ENCODE data around the gene PPM1E.
"Not testable (repeated sequence)": the region's sequence is repeated elsewhere in the genome, so short reads cannot be mapped to it uniquely, and the experiment has no call there.

Gene PPM1E

DNA sequence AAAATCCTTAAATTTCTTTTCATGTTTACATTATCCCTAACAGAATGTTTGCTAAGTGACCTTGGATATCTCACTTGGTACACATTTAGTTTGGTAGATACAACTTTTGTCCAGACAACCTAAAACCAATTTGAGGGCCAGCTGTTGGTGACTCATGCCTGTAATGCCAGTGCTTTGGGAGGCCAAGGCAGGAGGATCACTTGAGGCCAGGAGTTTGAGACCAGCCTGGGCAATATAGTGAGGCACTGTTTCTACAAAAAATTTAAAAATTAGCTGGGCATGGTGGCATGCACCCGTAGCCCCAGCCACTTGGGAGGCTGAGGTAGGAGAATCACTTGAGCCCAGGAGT is 202.0 kb downstream of the PPM1E start:
- not testable (repeated sequence) for DNase-seq

DNA sequence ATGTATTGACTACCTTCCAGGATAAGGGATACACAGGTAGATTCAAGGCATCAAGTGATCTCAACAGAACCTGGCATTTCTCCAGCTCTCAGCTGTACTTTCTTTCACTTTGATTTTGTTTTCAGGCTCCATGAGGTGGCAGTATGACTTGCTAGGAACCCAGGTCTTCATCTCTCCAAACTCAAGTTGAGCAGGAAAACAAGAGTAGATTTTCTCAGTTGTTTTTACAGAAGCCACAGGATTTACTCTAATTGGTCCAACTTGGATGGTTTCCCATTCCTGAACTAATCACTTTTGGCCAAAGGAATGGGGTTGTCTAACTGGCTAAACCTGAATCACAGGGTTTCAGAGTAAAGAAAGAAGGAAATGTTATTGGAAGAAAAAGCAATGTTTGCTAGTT is 204.4 kb downstream of the PPM1E start:
- no peak for DNase-seq

- DNase-seq, result no peak
These were observed 209.6 kb downstream of the PPM1E start for GRCh38 chr17:58965221-58965620.

DNA sequence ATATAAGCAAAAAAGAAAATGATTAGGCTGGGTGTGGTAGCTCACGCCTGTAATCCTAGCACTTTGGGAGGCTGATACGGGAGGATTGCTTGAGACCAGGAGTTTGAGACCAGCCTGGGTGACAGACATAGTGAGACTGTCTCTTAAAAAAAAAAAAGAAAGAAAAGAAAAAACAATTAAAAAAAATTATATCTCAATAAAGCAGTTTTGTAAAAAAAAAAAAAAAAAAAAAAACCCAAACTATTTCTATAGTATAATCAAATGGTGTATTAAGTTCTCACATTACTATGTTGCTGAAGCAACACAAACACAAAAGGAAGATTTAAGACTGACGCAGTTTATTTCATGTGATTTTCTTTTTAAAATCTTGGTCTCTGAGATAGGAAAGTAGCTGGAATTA is 210.6 kb downstream of the PPM1E start:
- no peak for DNase-seq

GRCh38 chr17:58968426-58969061 is 212.9 kb downstream of the PPM1E start:
- DNase-seq, result no peak

GRCh38 chr17:58969156-58969555 is 213.5 kb downstream of the PPM1E start:
- DNase-seq, result no peak

GRCh38 chr17:58969612-58970011 is 214.0 kb downstream of the PPM1E start:
- no peak for DNase-seq

DNA sequence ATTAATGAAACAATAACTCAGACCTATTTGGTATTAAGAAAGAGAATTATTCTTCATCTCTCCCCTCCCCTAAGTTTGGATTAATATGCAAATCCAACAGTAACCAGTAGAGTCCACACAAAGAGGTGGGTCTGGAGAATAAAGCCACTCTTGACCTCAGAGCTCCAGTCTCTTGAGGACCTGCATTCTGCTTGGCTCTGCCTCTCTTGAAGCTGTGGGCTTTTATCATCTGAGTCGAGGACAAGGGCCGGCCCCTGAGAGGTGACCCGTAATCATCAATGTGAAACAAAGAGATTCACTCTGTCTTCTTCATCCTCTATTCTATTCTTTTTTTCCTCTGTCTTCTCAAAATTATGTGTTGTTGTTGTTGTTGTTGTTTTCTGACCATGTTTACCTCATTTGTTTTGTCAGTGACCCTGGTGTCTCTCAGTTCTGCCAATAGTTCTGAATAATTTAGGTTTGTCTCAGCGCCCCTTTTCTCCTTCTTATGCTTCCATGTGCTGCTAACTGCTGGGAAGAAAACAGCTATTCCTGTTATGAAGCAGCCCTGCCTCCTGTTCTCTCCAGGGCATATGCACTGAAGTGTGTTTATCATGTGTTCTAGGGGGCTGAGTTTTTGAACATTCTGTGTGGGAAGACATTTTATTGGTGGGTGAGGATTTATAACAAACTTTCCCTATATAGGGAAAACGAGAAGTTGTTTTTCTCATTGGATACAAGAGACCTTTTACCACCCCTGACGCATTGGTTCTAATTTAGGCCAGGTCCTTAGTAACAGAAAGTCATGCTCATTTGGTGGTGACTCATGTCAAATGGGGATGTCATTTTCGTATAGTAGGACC is 215.2 kb downstream of the PPM1E start:
- DNase-seq, result no peak

DNA sequence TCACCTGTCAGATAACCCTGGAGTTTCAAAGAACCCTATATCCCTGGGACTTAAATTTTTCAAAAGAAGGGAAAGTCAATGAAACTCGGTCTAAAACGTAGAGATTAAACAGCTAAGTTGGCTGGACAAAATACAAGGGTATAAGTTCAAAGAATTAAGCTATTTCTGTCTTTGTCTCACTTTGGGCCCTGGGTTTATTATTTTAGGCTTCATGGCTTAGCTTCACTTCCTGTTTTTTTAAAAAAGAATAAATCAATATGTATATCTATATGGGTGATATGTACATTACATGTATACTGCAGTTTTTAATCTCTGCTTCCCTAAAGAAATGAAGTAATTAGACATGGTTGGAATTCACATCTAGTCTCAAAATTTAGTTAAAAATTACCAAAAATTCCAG is 218.7 kb downstream of the PPM1E start:
- DNase-seq, result no peak

GRCh38 chr17:58976541-58976940 is 220.9 kb downstream of the PPM1E start:
- no peak for DNase-seq

DNA sequence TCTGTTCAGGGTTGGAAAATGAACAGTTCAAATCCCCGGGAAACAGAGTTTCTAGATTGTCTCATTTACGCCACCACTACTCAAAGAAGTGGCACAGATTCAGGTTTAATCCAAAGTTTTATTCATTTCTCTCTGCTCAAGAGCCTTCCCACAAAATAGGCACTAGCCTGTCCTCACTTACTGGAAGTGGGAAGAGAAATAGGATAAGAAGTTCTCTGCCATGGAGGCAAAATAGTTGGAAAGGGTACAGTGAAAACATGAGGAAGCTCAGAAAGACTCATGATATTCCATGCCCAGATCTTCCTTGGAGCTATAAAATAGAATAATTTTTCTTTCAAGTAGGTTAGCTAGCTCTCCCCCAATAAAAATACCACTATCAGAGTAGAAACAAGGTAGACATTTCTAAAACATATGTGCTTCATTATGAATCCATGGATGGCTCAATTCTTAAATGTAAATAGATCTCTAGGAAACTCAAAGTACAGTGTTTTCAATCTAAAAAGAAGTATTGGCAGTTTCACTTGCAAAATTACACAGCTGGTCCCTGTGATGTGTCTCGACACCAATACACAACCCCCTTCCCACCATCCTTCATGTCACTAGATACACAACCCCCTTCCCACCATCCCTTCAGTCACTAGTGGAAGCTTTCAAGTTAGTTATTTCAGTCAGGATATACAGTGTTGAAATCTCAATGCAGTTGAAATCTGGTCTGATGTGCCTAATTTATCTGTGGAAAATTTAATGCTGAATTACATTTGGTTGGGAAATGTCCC is 225.2 kb downstream of the PPM1E start:
- no peak for DNase-seq

- DNase-seq, result no peak
These were observed 227.0 kb downstream of the PPM1E start for GRCh38 chr17:58982626-58983025.

GRCh38 chr17:58985367-58985766 is 229.7 kb downstream of the PPM1E start:
- no peak for DNase-seq

- no peak for DNase-seq
These were observed 230.3 kb downstream of the PPM1E start for GRCh38 chr17:58985971-58986370.

DNA sequence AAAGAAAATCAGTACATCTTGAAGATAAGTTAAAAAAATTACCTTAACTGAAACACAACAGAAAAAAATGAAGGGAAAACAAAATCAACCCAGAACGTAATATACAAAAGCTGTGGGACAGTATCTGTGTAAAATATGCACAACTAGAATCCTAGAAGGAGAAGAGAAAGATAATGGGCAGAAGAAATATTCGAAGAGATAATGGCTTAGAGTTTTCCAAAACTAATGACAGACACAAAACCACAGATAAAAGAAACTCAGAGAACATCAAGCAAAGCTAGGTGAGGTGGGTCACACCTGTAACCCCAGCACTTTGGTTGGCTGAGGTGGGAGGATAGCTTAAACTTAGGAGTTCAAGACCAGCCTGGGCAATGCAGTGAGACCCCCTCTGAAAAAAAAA is 234.0 kb downstream of the PPM1E start:
- DNase-seq, result no peak

GRCh38 chr17:58991718-58992331 is 236.2 kb downstream of the PPM1E start:
- DNase-seq, result no peak

- DNase-seq, result no peak
These were observed 237.7 kb downstream of the PPM1E start for GRCh38 chr17:58993311-58993710.

GRCh38 chr17:58995247-58995940 is 239.7 kb downstream of the PPM1E start:
- no peak for DNase-seq

- no peak for DNase-seq
These were observed 241.3 kb downstream of the PPM1E start for GRCh38 chr17:58996968-58997367.

DNA sequence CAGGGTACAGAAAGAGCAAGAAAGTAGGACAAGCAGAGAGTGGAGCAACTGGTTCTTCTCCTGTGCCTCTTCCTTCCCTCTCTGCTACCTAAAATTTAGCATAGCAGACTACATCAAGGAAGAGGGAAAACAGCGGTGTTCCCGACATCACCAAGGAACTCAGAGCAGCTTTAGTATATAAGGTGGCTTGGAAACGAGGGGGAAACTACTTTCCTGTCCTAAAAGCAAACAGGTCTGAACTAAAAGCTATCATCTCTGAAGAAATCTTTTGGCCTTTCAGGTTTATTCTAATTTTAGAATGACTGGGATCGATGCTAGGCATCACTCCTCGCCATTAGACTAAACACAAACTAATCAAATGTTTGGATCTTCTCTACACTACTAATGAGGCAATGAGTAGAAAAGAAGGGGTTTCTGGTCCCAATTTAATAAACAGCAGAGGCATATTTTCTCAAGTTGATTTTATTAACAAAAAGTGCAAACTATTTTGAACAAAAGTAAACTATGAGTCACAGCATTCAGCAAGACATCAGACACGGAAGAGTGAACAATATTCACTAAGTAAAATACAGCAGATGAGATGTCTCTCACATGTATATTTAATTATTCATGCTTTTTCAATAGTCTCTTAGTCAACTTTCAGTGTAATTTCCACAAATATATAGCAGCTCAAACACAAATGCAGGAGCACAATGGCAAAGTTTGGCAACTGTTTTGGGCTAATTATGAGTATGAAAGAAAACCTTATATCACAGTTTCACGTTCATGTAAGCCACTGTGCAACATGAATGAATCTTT is 242.3 kb downstream of the PPM1E start:
- DNase-seq, result no peak

GRCh38 chr17:58998871-58999270 is 243.2 kb downstream of the PPM1E start:
- no peak for DNase-seq

DNA sequence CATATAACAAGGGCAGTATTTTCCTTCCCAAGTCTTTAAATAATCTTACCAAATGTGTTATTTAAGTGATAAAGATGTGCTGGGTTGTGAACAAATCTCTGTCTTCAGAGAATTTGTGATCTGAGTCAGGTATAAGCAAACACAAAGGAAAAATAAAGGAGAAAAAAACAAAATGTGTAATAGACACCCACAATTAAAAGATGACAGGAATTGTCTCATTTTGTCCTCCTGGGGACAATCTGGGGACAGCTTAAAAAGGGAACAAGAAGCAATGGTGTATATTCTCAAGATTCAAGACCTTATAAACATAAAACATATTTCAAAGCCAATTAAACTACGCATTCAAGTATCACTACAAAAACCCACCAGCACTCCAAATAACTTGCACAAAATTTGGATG is 243.8 kb downstream of the PPM1E start:
- no peak for DNase-seq

Measured in stimulated activated CD4-positive, alpha-beta T cell treated with anti-CD3 and anti-CD28 coated beads, Interleukin-4, amount 100 ng/mL, for 4 hours (primary cell).